NK-92 (cell line): ENCODE data around the gene GAGE10.
"Not testable (repeated sequence)": the region's sequence is repeated elsewhere in the genome, so short reads cannot be mapped to it uniquely, and the experiment has no call there.

Source experiments
- DNase-seq: peaks from one replicate; lab custom pipeline; 2025; ENCODE audit not compliant: unreplicated experiment; lab: John Stamatoyannopoulos, UW

GAGE10 gene

DNA sequence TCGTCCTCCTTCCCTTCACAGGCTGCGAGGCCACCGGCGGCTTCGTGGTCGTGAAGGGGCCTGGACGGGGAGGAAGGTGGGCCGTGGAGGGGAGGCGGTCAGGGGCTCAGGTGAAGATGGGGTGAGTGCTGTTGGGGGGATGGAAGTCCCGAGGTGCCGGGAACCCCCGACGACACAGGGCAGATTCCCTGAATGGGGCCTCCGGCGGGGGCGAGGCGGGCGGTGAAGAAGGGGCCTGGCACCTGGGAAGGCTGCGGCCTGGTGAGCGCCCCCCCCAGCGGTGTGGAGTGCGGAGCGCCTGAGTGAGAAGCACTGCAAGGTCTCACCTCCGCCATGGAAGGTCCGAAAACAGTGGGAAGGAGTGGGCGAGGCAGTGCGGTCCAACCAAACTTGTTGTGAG, 18.8 kb downstream of the GAGE10 start:
- not testable (repeated sequence) for DNase-seq

DNA sequence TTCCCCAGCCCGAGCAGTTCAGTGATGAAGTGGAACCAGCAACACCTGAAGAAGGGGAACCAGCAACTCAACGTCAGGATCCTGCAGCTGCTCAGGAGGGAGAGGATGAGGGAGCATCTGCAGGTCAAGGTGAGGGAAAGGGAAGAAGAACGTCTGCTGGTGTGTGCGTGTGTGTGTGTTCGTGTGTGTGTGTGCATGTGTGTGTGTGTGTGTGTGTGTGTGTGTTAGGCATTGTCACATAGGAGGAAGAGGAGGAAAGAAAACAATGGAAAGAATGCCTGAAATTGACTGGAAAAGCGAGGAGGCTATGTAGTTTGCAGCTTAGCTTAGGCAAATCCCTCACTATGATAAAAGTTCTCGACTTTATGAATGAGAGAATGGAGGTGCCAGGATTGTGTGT, 20.3 kb downstream of the GAGE10 start:
- not testable (repeated sequence) for DNase-seq

DNA sequence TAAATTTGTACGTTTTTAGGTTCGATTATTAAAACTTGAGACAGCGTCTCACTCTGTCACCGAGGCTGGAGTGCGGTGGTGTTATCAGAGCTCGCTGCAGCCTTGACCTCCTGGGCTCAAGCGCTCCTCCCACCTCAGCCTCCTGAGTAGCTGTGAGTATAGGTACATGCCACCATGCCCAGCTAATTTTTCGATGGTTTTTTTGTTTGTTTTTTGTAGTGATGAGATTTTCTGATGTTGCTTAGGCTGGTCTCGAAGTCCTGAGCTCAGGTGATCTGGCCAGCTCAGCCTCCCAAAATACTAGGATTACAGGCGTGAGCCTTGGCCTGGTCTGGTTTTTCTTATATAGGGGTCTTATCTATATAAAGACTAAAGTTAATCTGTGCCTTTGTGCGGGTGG, 27.0 kb downstream of the GAGE10 start:
- not testable (repeated sequence) for DNase-seq

DNA sequence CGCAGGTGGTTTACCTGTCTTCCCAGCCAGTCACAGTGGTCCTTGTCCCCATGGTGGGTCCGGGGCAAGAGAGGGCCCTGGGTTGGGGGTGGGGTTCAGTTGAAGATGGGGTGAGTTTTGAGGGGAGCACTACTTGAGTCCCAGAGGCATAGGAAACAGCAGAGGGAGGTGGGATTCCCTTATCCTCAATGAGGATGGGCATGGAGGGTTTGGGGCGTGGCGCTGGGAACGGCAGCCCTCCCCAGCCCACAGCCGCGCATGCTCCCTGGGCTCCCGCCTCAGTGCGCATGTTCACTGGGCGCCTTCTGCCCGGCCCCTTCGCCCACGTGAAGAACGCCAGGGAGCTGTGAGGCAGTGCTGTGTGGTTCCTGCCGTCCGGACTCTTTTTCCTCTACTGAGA, 27.8 kb downstream of the GAGE10 start, which contains the start of gene GAGE13:
Gene GAGE13, plus strand, starts transcription at position 301 of the 400 bp plus-strand sequence. CDS start 1,156 bp downstream, outside the sequence.
- not testable (repeated sequence) for DNase-seq

DNA sequence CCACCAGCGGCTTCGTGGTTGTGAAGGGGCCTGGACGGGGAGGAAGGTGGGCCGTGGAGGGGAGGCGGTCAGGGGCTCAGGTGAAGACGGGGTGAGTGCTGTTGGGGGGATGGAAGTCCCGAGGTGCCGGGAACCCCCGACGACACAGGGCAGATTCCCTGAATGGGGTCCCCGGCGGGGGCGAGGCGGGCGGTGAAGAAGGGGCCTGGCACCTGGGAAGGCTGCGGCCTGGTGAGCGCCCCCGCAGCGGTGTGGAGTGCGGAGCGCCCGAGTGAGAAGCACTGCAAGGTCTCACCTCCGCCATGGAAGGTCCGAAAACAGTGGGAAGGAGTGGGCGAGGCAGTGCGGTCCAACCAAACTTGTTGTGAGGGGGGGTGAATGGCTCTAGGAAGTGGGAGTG, 28.4 kb downstream of the GAGE10 start:
- DNase-seq: not testable (repeated sequence)

DNA sequence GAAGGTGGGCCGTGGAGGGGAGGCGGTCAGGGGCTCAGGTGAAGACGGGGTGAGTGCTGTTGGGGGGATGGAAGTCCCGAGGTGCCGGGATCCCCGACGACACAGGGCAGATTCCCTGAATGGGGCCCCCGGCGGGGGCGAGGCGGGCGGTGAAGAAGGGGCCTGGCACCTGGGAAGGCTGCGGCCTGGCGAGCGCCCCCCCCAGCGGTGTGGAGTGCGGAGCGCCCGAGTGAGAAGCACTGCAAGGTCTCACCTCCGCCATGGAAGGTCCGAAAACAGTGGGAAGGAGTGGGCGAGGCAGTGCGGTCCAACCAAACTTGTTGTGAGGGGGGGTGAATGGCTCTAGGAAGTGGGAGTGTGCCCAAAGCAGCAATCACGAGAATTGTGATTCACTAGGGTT, 38.0 kb downstream of the GAGE10 start:
- not testable (repeated sequence) for DNase-seq

DNA sequence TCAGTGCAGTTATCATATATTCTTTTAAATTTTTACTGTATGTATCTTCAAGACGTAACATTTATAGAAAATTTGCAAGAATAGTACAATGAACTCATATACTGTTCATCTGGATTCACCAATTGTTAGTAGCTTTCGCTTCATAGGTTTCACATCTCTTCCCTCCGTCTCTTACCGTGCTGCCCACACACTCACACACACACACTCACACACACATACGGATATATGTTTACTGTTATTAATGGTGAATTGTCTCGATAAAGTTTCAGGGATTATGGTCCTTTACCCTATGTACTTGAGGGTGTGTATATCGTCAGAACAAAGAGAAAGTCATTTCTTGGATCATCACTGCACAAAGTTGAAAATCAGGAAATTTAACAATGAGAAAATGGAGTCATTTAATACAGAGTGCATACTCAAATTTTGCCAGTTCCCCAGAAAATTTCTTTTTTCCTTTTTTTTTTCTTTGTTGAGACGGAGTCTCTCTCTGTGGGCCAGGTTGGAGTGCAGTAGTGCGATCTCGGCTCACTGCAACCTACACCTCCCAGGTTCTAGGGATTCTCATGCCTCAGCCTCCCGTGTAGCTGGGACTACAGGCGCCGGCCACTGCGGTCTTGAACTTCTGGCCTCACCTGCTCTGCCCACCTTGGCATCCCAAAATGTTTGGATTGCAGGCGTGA, 41.2 kb downstream of the GAGE10 start:
- DNase-seq: not testable (repeated sequence)

DNA sequence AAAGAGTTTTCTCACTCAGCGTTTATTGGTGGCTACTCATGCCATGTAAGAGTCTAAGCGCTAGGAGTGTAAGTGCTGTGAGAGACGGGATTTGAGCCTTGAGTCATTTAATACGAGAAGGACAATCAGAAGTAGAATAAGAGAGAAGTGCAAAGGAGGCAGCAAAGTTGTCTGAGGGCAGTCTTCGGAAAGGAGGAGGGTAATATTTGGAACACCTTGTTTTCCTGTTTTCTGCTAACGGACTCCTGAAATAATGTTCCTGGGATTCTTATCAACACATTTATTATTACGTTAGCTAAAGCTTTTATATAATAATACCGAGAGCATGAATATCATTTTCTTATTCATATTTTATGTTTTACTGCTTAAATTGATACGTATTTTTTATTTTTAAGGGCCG, 42.0 kb downstream of the GAGE10 start:
- DNase-seq: not testable (repeated sequence)

DNA sequence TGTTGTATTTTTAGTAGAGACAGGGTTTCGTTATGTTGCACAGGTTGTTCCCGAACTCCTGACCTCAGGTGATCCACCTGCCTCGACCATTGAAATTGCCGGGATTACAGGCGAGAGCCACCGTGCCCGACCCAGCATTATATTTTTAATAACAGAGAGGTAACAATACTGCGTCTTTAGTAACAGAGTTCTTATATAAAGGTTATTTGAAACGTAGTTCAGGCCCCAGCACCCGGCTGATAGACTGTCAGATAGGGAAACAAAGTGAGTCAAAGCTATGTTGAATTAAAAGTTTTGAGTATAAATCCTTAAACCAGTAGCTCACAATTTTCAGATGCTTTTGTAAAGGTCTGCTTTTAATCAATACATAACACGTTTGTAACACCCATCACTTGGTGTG, 42.7 kb downstream of the GAGE10 start:
- DNase-seq: not testable (repeated sequence)
